Jurkat, Clone E6-1 (cell line): ENCODE data around the gene SLC4A3.

ENCODE experiments used
- DNase-seq: peaks from one replicate; pipeline ENCODE4 v3.0.0-alpha.2; 2011; ENCODE audit warnings: low read depth, low spot score
- H3K4me3 ChIP-seq: 2 replicates; pipeline ENCODE4 v1.5.1; 2011; ENCODE audit warnings: mild to moderate bottlenecking, low read length, control low read depth, moderate library complexity

The SLC4A3 gene

GRCh38 chr2:219629976-219630695 is 2.7 kb downstream of the SLC4A3 start:
- H3K4me3 ChIP-seq, result no peak overlapping the region
- no peak for DNase-seq

GRCh38 chr2:219630770-219631405 is 3.5 kb downstream of the SLC4A3 start:
- no peak overlapping the region for H3K4me3 ChIP-seq
- DNase-seq, result no peak

DNA sequence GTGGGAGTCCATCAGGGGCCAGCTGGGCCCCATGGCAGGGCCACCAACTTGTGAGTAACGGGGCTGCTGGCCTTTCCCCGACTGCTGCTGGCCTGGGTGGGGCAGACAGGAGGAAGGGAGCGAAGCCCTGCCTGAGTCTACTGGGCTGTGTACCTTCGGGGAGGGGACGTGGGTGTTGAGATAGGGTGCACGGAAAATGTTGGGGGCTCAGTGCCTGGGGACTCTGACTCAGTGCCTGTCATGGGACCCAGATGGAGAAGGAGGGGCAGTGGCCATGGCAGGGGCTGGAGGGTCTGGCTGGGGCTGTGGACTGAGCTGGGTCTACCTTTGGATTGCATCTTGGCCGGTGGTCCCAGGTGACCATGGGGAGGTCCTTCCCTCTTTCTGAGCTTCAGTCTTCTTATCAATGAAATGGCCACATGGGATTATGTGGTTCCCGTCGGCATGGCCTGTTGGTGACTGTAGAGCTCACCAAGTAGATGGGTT is 4.0 kb downstream of the SLC4A3 start:
- H3K4me3 ChIP-seq, result no peak overlapping the region
- DNase-seq, result no peak

- DNase-seq, result no peak
These were observed 4.7 kb downstream of the SLC4A3 start for GRCh38 chr2:219631904-219632759.

DNA sequence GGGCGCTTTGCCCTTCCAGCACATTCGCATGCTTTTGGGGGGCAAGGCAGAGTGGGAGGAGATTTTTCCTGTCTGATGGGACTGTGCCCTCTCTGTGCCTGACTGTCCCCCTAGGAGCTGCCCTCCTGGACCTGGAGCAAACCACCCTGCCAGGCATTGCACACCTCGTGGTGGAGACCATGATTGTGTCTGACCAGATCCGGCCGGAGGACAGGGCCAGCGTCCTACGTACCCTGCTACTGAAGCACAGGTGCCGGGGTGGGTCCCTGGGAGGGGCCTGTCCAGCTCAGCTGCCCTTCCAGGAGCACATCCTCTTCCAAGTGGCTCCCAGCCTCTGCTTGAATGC is 5.3 kb downstream of the SLC4A3 start:
- DNase-seq, result no peak
- H3K4me3 ChIP-seq, result no peak overlapping the region

More at GRCh38 chr2:219631904-219632759, 4.7 kb downstream of the SLC4A3 start:
- H3K4me3 ChIP-seq, result no peak overlapping the region

DNA sequence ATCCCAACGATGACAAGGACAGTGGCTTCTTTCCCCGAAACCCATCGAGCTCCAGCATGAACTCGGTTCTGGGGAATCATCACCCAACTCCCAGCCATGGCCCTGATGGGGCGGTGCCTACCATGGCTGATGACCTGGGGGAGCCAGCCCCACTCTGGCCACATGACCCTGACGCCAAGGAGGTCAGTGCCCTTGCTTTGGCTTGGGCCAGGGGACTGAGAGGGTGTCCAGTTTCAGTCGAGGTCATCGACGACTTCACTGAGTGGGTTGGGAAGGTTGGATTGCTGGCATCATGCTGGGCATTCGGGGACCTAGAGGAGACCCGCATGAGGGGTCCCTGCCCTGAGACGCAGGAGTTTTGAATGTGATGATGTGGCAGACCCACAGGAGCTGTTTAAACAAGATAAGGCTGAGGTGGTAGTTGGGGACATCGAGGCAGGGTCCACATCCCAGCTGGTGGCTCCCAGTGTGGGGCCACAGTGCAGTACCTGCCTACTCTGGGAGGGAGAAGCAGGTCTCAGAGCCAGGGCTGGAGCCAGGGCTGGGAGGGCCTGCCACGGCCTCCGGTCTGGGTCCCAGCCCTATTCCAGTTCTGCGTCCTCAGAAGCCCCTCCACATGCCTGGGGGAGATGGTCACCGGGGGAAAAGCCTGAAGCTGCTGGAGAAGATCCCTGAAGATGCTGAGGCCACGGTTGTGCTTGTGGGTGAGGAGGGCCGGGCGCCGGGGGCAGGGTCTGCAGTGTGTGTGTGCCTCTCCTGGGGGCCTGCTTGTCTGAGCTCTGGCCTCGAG is 6.0 kb downstream of the SLC4A3 start:
- H3K4me3 ChIP-seq, result no peak overlapping the region
- no peak for DNase-seq

- no peak overlapping the region for H3K4me3 ChIP-seq
- no peak for DNase-seq
These were observed 6.9 kb downstream of the SLC4A3 start for GRCh38 chr2:219634171-219634940.

DNA sequence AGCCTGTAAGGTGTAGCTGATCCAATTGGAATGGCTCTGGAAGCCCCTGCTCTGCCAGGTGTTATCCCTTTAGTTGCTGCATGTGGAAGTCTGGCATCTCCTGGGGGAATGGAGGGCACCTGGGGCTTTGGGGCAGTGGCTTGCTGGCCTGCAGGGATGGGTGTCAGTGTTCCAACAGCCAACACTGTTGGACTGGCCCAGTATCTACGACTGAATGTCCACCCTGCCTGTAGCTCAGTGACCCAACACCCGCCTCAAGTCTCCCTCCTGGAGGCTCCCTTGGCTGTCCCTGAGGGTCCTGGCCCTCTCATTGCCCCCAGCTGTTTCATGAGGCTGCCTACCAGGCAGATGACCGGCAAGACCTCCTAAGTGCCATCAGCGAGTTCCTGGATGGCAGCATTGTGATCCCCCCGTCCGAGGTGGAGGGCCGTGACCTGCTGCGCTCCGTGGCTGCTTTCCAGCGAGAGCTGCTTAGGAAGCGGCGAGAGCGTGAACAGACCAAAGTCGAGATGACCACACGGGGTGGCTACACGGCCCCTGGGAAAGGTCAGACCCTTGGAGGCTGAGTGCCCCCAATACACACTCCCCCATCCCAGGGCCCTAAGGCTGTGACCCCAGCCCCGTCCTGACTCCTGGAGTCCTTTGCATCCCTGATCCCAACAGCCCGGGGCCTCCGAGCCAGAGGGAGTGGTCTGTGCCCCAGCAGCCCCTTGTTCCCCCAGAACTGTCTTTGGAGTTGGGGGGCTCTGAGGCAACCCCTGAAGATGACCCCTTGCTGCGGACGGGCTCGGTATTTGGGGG is 7.7 kb downstream of the SLC4A3 start:
- H3K4me3 ChIP-seq, result no peak overlapping the region
- DNase-seq, result no peak

- no peak for DNase-seq
- no peak overlapping the region for H3K4me3 ChIP-seq
These were observed 8.9 kb downstream of the SLC4A3 start for GRCh38 chr2:219636144-219636915.

GRCh38 chr2:219636941-219637841 is 9.8 kb downstream of the SLC4A3 start:
- no peak for DNase-seq
- H3K4me3 ChIP-seq, result no peak overlapping the region

DNA sequence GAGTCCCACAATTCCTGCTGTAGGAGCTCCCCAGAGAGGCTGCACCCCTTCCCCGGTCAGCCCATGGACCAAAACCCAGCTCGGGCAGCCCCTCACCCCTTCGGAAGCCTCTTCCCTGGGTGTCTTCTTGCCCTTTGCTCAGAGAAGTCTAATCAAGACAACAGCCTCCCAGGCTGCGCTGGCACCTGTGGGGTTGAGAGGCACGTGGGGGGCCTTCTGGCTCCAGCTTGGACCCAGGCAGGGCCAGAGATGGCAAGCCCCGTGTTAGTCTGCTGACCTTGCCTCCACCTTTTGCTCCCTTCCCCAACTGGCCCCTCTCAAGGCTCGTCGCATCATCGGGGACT is 10.4 kb downstream of the SLC4A3 start:
- DNase-seq, result no peak
- no peak overlapping the region for H3K4me3 ChIP-seq

DNA sequence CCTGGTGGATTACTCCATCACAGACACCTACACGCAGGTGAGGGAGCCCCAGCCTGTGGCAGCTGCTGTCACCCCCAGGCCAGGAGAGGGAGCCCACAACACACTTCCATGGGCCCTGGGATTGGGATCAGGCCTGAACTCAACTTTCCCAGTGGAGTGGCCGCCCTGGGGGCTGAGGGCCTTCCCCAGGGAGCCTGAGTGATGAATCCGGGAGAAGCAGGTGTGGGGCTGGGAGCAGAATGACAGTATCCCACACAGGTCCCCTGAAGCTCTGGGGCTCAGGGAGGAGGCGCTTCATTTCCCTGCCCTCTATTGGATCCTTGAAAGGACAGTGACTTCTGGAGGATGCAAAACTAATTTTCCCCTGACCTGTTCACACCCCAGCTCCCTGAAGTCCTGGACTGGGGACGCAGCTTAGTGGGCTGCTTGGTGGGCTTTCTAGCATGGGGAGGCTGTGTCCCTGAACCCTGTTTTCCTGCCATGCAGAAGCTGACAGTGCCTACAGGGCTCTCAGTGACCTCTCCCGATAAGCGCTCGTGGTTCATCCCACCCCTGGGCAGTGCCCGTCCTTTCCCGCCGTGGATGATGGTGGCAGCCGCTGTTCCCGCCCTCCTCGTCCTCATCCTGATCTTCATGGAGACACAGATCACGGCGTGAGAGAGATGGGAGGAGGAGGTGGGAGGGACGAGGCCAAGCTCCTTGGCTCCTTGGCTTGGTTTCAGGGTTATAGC is 11.0 kb downstream of the SLC4A3 start:
- no peak overlapping the region for H3K4me3 ChIP-seq
- no peak for DNase-seq

GRCh38 chr2:219638948-219639755 is 11.7 kb downstream of the SLC4A3 start:
- no peak overlapping the region for H3K4me3 ChIP-seq
- peak; percentile 63 for DNase-seq

DNA sequence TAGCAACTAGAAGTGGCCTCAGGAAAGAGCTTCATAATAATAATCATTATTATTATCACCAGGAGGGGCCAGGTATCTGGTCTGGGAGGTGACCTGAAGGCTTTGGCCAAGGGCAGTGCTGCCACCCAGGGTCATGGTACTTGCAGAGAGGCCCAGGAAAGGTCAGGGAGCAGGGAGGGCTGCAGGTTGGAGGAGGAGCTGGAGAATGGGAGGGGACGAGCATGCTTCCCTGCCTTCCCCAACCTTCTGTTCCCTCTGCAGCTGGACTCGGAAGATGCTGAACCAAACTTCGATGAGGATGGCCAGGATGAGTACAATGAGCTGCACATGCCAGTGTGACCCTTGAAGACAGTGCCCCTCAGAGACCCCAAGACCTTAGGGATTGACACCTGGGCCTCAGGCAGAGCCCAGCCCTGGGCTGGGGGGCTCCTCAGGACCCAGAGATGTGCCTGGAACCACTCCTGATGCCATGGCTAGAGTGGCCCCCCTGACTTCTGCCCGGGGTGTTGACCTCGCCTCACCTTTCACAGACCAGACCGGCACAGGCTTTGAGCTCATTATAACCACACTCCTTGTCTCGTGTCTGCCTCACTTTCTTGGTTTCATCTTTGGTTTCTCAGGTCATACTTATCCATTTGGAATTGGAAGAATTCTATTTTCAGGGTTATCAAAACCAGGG is 14.1 kb downstream of the SLC4A3 start:
- no peak overlapping the region for H3K4me3 ChIP-seq
- no peak for DNase-seq
